ENCODE measurements around the gene RER1. TPM values are rescaled to one million over a fixed set of nuclear protein-coding genes. Genes with fewer than 3 reads are reported as not detected.

RER1 gene
- polyA plus RNA-seq, 1 experiment: 324 TPM

- TF ChIP-seq CTCF (IDR thresholded peaks at IDR 0.05; ENCODE audit: low read depth, low read length): no peak
- CTCF ChIA-PET: interaction anchor here (0.6 to 8.6 kb wide), 29 partner anchors 9 to 272 kb away, joined by 3 to 255 read pairs (median 5); partner anchors contain the start of genes FAAP20, MORN1 and RER1
These were observed 10.6 kb upstream of the RER1 start for GRCh38 chr1:2380816-2381591.

GRCh38 chr1:2381741-2382620, 9.7 kb upstream of the RER1 start:
- Histone ChIP-seq H3K27me3 (ENCODE audit: control insufficient read depth, insufficient read depth, low read length) (no peaks in the 10 kb centered on the region), H3K27ac (ENCODE audit: low read depth, low read length) (no peak overlapping the region), H3K9me3 (ENCODE audit: control insufficient read depth, insufficient read depth, low read length) (no peaks in the 10 kb centered on the region; the same call in 1 of the 2 replicates), H3K4me3 (ENCODE audit: low read depth, low read length) (no peak overlapping the region)
- DNase-seq (ENCODE audit: low read depth, low spot score): peak; percentile 56
- ChIA-PET CTCF (interaction anchor here (0.6 to 8.6 kb wide), 43 partner anchors 8 to 371 kb away, joined by 3 to 255 read pairs (median 5); partner anchors contain the start of genes FAAP20, MORN1 and RER1), POLR2A (interaction anchor here (0.5 to 2.8 kb wide), 7 partner anchors 9 to 187 kb away, joined by 3 to 24 read pairs (median 5); partner anchors contain the start of genes FAAP20, MORN1 and RER1)
- peak; percentile 95 for TF ChIP-seq CTCF (IDR thresholded peaks at IDR 0.05; ENCODE audit: low read depth, low read length)

More at GRCh38 chr1:2380816-2381591, 10.6 kb upstream of the RER1 start:
- H3K9me3 ChIP-seq (ENCODE audit: control insufficient read depth, insufficient read depth, low read length): no peaks in the 10 kb centered on the region; the same call in 1 of the 2 replicates
- H3K4me3 ChIP-seq (ENCODE audit: low read depth, low read length): no peak overlapping the region
- no peak for DNase-seq (ENCODE audit: low read depth, low spot score)
- no peaks in the 10 kb centered on the region for H3K27me3 ChIP-seq (ENCODE audit: control insufficient read depth, insufficient read depth, low read length)
- POLR2A ChIA-PET: interaction anchor here (0.8 to 2.8 kb wide), 6 partner anchors 10 to 186 kb away, joined by 3 to 24 read pairs (median 6); partner anchors contain the start of genes FAAP20, MORN1 and RER1
- H3K27ac ChIP-seq (ENCODE audit: low read depth, low read length): no peak overlapping the region

- CTCF ChIA-PET: interaction anchor here (0.6 to 8.6 kb wide), 33 partner anchors 7 to 372 kb away, joined by 3 to 255 read pairs (median 6); partner anchors contain the start of genes FAAP20, MORN1 and RER1
- no peak for DNase-seq (ENCODE audit: low read depth, low spot score)
- POLR2A ChIA-PET: interaction anchor here (0.5 to 2.8 kb wide), 3 partner anchors 83 to 188 kb away, joined by 3 to 24 read pairs (median 7); partner anchors contain the start of gene FAAP20
- no peak overlapping the region for H3K27ac ChIP-seq (ENCODE audit: low read depth, low read length)
- H3K9me3 ChIP-seq (ENCODE audit: control insufficient read depth, insufficient read depth, low read length): no peaks in the 10 kb centered on the region; the same call in 1 of the 2 replicates
- no peak overlapping the region for H3K4me3 ChIP-seq (ENCODE audit: low read depth, low read length)
- TF ChIP-seq CTCF (IDR thresholded peaks at IDR 0.05; ENCODE audit: low read depth, low read length): peak; percentile 57
- H3K27me3 ChIP-seq (ENCODE audit: control insufficient read depth, insufficient read depth, low read length): no peaks in the 10 kb centered on the region
These were observed 8.8 kb upstream of the RER1 start for GRCh38 chr1:2382621-2383361.

GRCh38 chr1:2383576-2383975, 8.1 kb upstream of the RER1 start:
- Histone ChIP-seq H3K27ac (ENCODE audit: low read depth, low read length) (no peak overlapping the region), H3K9me3 (ENCODE audit: control insufficient read depth, insufficient read depth, low read length) (no peaks in the 10 kb centered on the region; the same call in 1 of the 2 replicates), H3K27me3 (ENCODE audit: control insufficient read depth, insufficient read depth, low read length) (no peaks in the 10 kb centered on the region), H3K4me3 (ENCODE audit: low read depth, low read length) (no peak overlapping the region)
- TF ChIP-seq CTCF (IDR thresholded peaks at IDR 0.05; ENCODE audit: low read depth, low read length): no peak
- CTCF ChIA-PET: interaction anchor here (1.3 to 8.6 kb wide), 2 partner anchors 184 to 189 kb away, joined by 4 to 255 read pairs; partner anchors contain the start of gene FAAP20
- POLR2A ChIA-PET: interaction anchor here (1.1 kb wide), 1 partner anchor 188 kb away, joined by 4 read pairs; the partner anchor contains the start of gene FAAP20
- DNase-seq (ENCODE audit: low read depth, low spot score): no peak
